A549 treated with ZK216348 at 1 μM for 4 hours (cell line): ENCODE measurements around the gene STK10. TPM values are rescaled to one million over a fixed set of nuclear protein-coding genes. Genes with fewer than 3 reads are reported as not detected.

Experiments used
- total RNA-seq: library from RNA; stranded (reverse); fragments of 200-300 nt; extraction: Qiagen RNA extraction; gene quantifications from 5 replicates; pipeline ENCODE4 v1.2.3, GENCODE V29; 2022; ENCODE audit warnings: low read depth

Gene STK10
- 17.4 to 23.6 TPM (median 21.5 TPM) in 5 replicates for total RNA-seq

DNA sequence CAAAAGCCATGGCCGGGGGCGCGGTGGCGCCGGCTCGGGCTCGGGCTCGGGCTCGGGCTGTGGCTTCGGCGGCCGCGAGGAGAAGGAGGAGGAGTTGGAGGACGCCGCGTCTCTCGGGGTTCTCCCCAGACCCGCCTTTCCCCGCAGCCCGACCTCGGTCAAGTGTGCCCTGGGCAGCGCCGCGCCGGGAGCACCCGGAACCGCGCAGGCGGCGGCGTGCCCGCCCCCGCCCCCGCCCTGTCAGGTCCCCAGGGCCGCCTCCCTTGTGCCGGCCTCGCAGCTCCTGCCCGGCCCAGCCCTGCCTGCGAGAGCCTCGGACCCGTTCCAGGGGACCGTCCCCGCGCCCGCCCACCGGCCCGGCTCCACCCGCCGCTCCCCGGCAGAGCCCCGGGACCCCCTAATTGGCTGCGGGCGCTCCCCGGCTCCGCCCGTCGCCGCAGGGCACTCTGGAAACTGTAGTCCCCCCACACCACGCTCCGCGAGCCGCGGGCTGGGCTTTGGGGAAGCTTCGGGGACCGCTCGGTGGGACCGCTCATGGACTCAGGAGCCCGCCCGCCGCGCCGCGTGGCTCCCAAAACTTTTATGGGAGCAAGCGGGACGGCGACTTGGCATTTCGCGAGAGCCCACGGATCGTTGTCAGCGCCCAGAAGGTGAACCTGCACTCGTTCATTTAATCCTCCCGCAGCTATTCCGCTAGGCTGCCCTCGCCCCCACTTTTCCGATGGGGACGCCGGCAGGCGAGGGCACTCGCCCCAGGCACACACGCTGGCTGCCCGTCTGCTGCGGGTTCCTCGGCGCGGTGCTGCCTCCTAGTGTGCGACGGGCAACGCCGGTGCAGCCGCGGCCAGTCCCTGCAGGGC lies at the start of gene STK10:
Gene STK10 (minus strand): TSS at position 192 of the 860 bp plus-strand sequence. CDS start 182 bp downstream, at position 10.

GRCh38 chr5:172193872-172194271 lies 5.8 kb upstream of the STK10 start, which contains the start of gene EFCAB9:
Gene EFCAB9, plus strand, starts transcription at chr5:172194172. Its CDS starts 1 bp downstream, at chr5:172194173.

GRCh38 chr5:172006321-172007174 lies 181.5 kb downstream of the STK10 start, which contains the start of gene FBXW11:
Gene FBXW11, minus strand, starts transcription at chr5:172006638. Its CDS starts 136 bp downstream, at chr5:172006502.

Other genes starting within 250 kb of the STK10 start
- 28.4 to 42.3 TPM (median 35.8 TPM) in 5 replicates for gene FBXW11, start 181.6 kb downstream of the STK10 start, total RNA-seq
- gene EFCAB9, start 5.9 kb upstream of the STK10 start, total RNA-seq = not detected in 5 replicates
- 10.1 to 19.0 TPM (median 14.1 TPM) in 5 replicates for gene UBTD2, start 95.5 kb upstream of the STK10 start, total RNA-seq